GM12874 (cell line): ENCODE data around the gene SERTAD3.
A peak's percentile ranks its signal among the peaks of the same experiment; 100 is the strongest.

Experiments
- TF ChIP-seq, protein P1 (sequence below): IDR thresholded peaks from 2 replicates; pipeline ENCODE4 v1.5.1; 2011; ENCODE audit warnings: low read depth, mild to moderate bottlenecking, control low read depth, low read length, moderate library complexity; ENCODE audit not compliant: insufficient read depth

Gene SERTAD3

DNA sequence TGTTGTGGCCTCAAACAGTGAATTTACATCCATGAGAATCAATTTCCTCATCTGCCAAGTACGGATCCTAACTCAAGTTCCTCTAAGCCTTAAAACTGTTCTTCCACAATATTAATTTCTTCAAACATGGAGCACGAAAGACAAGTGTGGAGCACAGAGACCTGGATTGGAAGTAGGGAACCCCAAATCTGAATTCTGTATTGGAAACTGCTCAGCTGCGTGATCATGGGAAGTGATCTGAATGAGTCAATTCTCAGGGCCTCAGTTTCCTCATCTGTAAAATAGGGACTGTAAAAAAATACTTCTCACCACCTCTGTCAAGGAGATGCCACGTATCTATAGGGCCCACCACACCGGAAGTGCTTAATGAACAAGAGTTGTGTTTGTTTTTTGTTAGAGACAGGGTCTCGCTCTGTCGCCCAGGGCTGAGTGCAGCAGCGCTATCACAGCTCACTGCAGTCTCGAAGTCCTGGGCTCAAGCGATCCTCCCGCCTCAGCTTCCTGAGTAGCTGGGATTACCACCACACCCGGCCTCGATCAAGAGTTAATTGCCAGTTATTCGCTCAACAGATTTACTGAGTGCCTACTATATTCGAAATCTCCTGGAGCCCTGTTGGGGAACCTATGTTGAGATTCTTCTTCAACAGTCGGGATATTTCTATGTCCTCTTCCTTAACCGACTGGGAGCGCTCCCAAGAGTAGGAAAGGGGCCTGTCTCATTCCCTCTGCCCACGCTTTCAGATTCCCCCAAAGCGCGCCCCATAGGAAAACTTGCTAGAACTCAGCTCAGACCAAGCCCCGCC is 1.6 kb downstream of the SERTAD3 start:
- TF ChIP-seq, protein P1, sequence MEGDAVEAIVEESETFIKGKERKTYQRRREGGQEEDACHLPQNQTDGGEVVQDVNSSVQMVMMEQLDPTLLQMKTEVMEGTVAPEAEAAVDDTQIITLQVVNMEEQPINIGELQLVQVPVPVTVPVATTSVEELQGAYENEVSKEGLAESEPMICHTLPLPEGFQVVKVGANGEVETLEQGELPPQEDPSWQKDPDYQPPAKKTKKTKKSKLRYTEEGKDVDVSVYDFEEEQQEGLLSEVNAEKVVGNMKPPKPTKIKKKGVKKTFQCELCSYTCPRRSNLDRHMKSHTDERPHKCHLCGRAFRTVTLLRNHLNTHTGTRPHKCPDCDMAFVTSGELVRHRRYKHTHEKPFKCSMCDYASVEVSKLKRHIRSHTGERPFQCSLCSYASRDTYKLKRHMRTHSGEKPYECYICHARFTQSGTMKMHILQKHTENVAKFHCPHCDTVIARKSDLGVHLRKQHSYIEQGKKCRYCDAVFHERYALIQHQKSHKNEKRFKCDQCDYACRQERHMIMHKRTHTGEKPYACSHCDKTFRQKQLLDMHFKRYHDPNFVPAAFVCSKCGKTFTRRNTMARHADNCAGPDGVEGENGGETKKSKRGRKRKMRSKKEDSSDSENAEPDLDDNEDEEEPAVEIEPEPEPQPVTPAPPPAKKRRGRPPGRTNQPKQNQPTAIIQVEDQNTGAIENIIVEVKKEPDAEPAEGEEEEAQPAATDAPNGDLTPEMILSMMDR = no peak

DNA sequence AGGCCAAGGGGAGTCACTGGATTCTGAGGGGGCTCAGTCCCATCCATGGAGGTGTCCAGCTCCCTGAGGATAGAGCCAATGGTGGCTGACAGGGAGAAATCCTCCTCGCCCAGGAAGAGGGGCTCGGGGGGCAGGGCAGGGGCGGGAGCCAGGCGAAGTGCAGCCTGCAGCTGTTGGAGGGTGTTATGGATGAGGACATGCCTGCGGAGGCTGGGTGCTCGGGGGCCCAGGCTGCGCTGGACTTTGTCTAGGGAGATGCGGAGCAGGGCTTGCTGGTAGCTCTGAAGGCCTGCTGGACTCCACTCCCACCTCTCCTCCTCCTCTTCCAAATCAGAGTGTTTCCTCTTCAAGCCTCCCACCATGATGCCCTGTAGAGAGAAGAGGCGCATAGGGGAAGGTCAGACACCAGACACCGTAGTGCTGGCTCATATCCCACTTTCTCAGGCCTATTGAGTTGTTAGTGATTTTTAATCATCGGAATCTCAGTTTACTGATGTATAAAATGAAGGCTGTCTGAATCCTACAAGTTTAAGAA is 2.3 kb downstream of the SERTAD3 start:
- TF ChIP-seq, protein P1 = no peak

DNA sequence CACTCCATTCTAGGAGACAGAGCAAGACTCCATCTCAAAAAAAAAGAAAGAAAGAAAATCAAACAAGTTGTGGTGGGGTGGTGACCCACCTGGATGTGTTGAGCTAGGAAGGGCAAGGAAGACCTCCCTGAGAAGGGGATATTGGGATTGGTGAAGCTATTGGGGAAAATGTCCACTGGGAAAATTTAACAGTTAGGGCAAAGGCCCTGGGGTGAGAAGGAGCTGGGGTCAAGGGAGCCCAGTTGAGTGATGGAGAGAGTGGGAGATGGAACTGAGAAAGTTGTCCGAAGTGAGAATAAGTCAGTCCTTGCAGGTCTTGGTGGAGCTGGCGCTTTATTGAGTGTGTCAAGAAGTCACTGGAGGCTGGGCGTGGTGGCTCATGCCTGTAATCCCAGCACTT is 5.9 kb downstream of the SERTAD3 start:
- TF ChIP-seq, protein P1 = no peak

DNA sequence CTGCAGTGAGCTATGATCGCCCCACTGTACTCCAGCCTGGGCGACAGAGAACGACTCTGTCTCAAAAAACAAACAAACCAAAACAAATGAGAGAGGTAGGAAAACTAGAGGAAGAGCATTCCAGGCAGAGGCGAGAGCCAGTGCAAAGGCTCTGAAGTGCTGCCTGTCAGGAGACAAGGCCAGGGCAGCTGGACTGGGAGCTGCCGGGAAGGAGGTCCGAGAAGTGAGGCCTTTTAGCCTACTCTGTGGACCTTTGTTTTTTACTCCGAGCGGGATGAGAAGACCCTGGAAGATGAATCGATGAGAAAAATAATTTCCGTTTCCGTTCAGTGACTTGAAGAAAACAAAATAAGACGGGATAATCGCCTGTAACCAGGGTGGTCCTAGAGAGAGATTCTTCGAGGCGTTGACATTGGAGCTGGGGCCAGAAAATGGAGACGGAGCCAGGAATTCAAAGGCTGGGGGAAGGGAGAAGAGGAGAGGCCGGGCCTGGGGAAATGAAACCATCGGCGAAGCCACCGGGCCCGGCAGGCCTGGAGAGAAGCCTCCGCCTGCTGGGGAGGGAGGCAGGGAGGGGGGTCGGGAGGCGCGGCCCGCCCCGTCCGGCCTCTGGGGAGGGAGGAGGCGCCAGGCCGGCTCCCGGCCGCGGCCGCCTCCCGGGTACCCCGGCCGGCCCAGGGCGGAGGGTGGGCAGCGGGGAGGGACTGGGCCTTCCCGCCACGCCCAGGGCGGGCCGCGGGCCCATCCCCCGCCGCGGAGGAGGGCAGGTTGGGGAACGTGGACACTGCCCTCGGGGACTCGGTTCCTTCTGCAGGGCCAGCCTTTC is 10.5 kb downstream of the SERTAD3 start:
- TF ChIP-seq, protein P1 = no peak

DNA sequence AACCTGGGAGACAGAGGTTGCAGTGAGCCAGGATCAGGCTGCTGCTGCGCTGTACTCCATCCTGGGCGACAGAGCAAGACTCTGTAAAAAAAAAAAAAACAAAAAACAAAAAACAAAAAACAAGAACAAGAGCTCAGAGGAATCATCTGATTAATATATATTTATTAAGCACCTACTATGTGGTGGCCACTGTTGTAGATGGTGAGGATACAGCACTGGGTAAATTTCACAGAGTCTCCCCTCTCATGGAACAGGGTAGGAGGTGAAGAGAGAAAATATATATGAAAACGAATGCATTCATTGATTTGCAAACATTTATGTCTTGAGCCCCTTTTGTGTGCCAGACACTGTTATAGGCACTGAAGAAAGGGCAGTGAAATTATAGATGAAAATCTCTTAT is 12.4 kb downstream of the SERTAD3 start:
- TF ChIP-seq, protein P1 = no peak

DNA sequence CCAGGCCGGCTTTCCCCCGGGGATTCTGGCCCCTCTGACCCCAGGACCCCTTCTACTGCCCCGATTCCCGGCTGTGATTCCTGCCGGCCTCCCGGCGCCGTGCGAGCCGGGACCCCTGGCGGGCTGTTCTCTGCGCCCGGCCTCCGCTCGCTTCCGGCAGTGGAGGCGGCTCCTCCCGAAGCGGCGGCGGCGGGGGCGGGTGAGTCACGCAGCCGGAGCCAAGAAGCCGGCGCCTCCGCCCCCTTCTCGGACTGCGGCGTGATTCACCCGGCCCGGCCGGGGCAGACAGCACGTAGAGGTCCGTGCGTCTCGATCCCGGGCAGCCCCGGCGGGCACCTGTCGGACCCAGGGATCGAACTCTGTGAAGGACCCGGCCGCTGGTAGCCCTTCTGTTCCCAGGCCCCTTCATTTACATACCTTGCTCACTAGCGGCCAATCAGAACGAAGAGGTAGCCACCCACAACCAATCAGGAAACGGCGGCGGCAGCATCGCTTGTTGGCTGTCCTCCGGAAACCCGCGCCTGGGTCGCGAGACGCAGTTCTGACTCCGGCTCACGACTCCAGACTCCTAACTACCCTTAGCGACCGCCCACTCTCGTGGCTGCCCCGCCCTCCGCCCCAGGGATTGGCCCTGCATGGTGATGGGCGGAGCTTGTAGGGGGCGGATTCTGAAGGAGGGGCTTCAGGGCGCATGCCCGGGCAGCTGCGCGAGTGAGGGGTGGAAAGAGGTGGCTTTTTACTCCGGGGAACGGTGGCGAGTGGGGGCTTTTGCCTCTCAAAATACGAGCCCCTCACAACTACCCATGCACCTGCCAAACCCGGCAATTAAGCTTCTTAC is 18.5 kb downstream of the SERTAD3 start, which contains the start of gene SERTAD1:
SERTAD1 (minus strand) TSS at position 543 of the 838 bp plus-strand sequence. CDS start 2,446 bp downstream, outside the sequence.
- TF ChIP-seq, protein P1 = peak; percentile 82
